HK-2 (cell line): Measurements from ENCODE around the gene LTB4R.

Experiments
- DNase-seq: peaks from one replicate; pipeline ENCODE4 v3.0.0-alpha.2; 2018; ENCODE audit not compliant: unreplicated experiment

LTB4R gene

GRCh38 chr14:24310646-24311604, at the start of gene LTB4R:
LTB4R (plus strand) TSS chr14:24311502; CDS start chr14:24315652, 4,150 bp downstream.
- DNase-seq: no peak

GRCh38 chr14:24261969-24262327, 49.4 kb upstream of the LTB4R start:
- no peak for DNase-seq

- DNase-seq: no peak
Observed at GRCh38 chr14:24262821-24263733, 48.2 kb upstream of the LTB4R start, which contains the start of gene TGM1. TGM1 (minus strand) TSS chr14:24263177; CDS start chr14:24262352, 825 bp downstream.

GRCh38 chr14:24263848-24264247, 47.5 kb upstream of the LTB4R start:
- no peak for DNase-seq

- DNase-seq: no peak
Observed at GRCh38 chr14:24264298-24264697, 47.0 kb upstream of the LTB4R start.

- no peak for DNase-seq
Observed at GRCh38 chr14:24266344-24267244, 44.7 kb upstream of the LTB4R start.

GRCh38 chr14:24267516-24267915, 43.8 kb upstream of the LTB4R start:
- no peak for DNase-seq

- no peak for DNase-seq
Observed at GRCh38 chr14:24268225-24268624, 43.1 kb upstream of the LTB4R start.

GRCh38 chr14:24269368-24269767, 41.9 kb upstream of the LTB4R start:
- no peak for DNase-seq

GRCh38 chr14:24269910-24270536, 41.3 kb upstream of the LTB4R start:
- DNase-seq: no peak

GRCh38 chr14:24270537-24271133, 40.7 kb upstream of the LTB4R start:
- no peak for DNase-seq

- peak; percentile 85 for DNase-seq
Observed at GRCh38 chr14:24271134-24271833, 40.0 kb upstream of the LTB4R start, which contains the start of gene RABGGTA. RABGGTA (minus strand) TSS chr14:24271597; CDS start chr14:24271115, 482 bp downstream.

- no peak for DNase-seq
Observed at GRCh38 chr14:24271834-24272263, 39.5 kb upstream of the LTB4R start.

GRCh38 chr14:24272467-24272866, 38.8 kb upstream of the LTB4R start:
- DNase-seq: no peak

GRCh38 chr14:24273422-24273998, 37.8 kb upstream of the LTB4R start:
- DNase-seq: no peak

- no peak for DNase-seq
Observed at GRCh38 chr14:24274101-24274543, 37.2 kb upstream of the LTB4R start.

- no peak for DNase-seq
Observed at GRCh38 chr14:24277071-24277470, 34.2 kb upstream of the LTB4R start.

GRCh38 chr14:24277606-24278321, 33.5 kb upstream of the LTB4R start:
- DNase-seq: no peak

- no peak for DNase-seq
Observed at GRCh38 chr14:24278424-24278823, 32.9 kb upstream of the LTB4R start.
